H9 (cell line): ENCODE results near the gene RNASE9. TPM values are rescaled to one million over a fixed set of nuclear protein-coding genes. Genes with fewer than 3 reads are reported as not detected.

Experiments
- DNase-seq: peaks from one replicate; pipeline ENCODE4 v3.0.0-alpha.2; 2017
- H2AFZ ChIP-seq: one replicate; pipeline ENCODE4 v1.6.1; 2013; ENCODE audit warnings: mild to moderate bottlenecking, low read length, control low read depth, moderate library complexity
- H2AK5ac ChIP-seq: 2 replicates; pipeline ENCODE4 v1.6.1; 2013; ENCODE audit warnings: low read length, control low read depth, mixed read lengths; ENCODE audit not compliant: insufficient read length
- H2BK120ac ChIP-seq: one replicate; pipeline ENCODE4 v1.6.1; 2013; ENCODE audit warnings: low read depth, mild to moderate bottlenecking, low read length, control low read depth, inconsistent platforms; ENCODE audit not compliant: poor library complexity, severe bottlenecking
- H2BK12ac ChIP-seq: 2 replicates; pipeline ENCODE4 v1.6.1; 2013; ENCODE audit warnings: low read length, control low read depth, mixed read lengths, low read depth; ENCODE audit not compliant: insufficient read length
- H2BK15ac ChIP-seq: 2 replicates; pipeline ENCODE4 v1.6.1; 2013; ENCODE audit warnings: low read depth, low read length, control low read depth
- H2BK20ac ChIP-seq: one replicate; pipeline ENCODE4 v1.6.1; 2013; ENCODE audit warnings: low read depth, mild to moderate bottlenecking, low read length, control low read depth, inconsistent platforms; ENCODE audit not compliant: poor library complexity, severe bottlenecking
- H2BK5ac ChIP-seq: 2 replicates; pipeline ENCODE4 v1.6.1; 2013; ENCODE audit warnings: low read length, control low read depth, mixed read lengths; ENCODE audit not compliant: insufficient read length
- H3K14ac ChIP-seq: 2 replicates; pipeline ENCODE4 v1.6.1; 2013; ENCODE audit warnings: low read length, control low read depth; ENCODE audit not compliant: insufficient read depth
- H3K18ac ChIP-seq: 2 replicates; pipeline ENCODE4 v1.6.1; 2013; ENCODE audit warnings: low read depth, mild to moderate bottlenecking, mixed read lengths, low read length, control low read depth; ENCODE audit not compliant: insufficient read length
- H3K23ac ChIP-seq: 2 replicates; pipeline ENCODE4 v1.6.1; 2013; ENCODE audit warnings: low read length, control low read depth, mixed read lengths, low read depth; ENCODE audit not compliant: insufficient read length
- H3K23me2 ChIP-seq: 2 replicates; pipeline ENCODE4 v1.6.1; 2013; ENCODE audit warnings: low read depth, mild to moderate bottlenecking, mixed read lengths, low read length, control low read depth; ENCODE audit not compliant: insufficient read length, poor library complexity, severe bottlenecking
- H3K27ac ChIP-seq: 2 replicates; pipeline ENCODE4 v1.5.1; 2013; ENCODE audit warnings: low read length, control low read depth, mixed read lengths, low read depth; ENCODE audit not compliant: insufficient read length
- H3K27me3 ChIP-seq: 2 replicates; pipeline ENCODE4 v1.6.1; 2013; ENCODE audit warnings: low read length, control low read depth, inconsistent platforms; ENCODE audit not compliant: insufficient read depth
- H3K4ac ChIP-seq: 2 replicates; pipeline ENCODE4 v1.6.1; 2013; ENCODE audit warnings: low read depth, mild to moderate bottlenecking, control low read depth, inconsistent platforms, low read length, moderate library complexity
- H3K4me1 ChIP-seq: 2 replicates; pipeline ENCODE4 v1.6.1; 2013; ENCODE audit warnings: low read length, control low read depth, inconsistent platforms; ENCODE audit not compliant: insufficient read depth
- H3K4me2 ChIP-seq: 2 replicates; pipeline ENCODE4 v1.6.1; 2013; ENCODE audit warnings: low read length, control low read depth, mixed read lengths; ENCODE audit not compliant: insufficient read length, insufficient read depth
- H3K56ac ChIP-seq: 2 replicates; pipeline ENCODE4 v1.6.1; 2013; ENCODE audit warnings: low read depth, mild to moderate bottlenecking, mixed read lengths, low read length, control low read depth; ENCODE audit not compliant: insufficient read length
- H3K79me1 ChIP-seq: 2 replicates; pipeline ENCODE4 v1.6.1; 2013; ENCODE audit warnings: low read depth, mild to moderate bottlenecking, moderate library complexity, low read length, control low read depth, inconsistent platforms; ENCODE audit not compliant: insufficient read depth, poor library complexity, severe bottlenecking
- H3K79me2 ChIP-seq: 2 replicates; pipeline ENCODE4 v1.6.1; 2013; ENCODE audit warnings: low read length, control low read depth, inconsistent platforms; ENCODE audit not compliant: insufficient read depth
- H3K9ac ChIP-seq: 2 replicates; pipeline ENCODE4 v1.6.1; 2013; ENCODE audit warnings: low read length, control low read depth, mixed read lengths; ENCODE audit not compliant: insufficient read length; ENCODE audit errors: extremely low read depth
- H3K9me3 ChIP-seq: one replicate; pipeline ENCODE4 v1.6.1; 2013; ENCODE audit warnings: low read depth, low read length, inconsistent platforms; ENCODE audit not compliant: control insufficient read depth
- H3T11ph ChIP-seq: one replicate; pipeline ENCODE4 v1.6.1; 2013; ENCODE audit warnings: mild to moderate bottlenecking, low read length, control low read depth, inconsistent platforms
- H4K20me1 ChIP-seq: one replicate; pipeline ENCODE4 v1.6.1; 2013; ENCODE audit not compliant: control insufficient read depth, insufficient read length, insufficient read depth
- H4K5ac ChIP-seq: 2 replicates; pipeline ENCODE4 v1.6.1; 2013; ENCODE audit warnings: low read depth, mild to moderate bottlenecking, mixed read lengths, low read length, control low read depth; ENCODE audit not compliant: insufficient read length
- H4K8ac ChIP-seq: replicated peaks from 2 replicates; pipeline ENCODE4 v1.6.1; 2013; ENCODE audit warnings: low read length, control low read depth, mixed read lengths, low read depth; ENCODE audit not compliant: insufficient read length
- H4K91ac ChIP-seq: 2 replicates; pipeline ENCODE4 v1.6.1; 2013; ENCODE audit warnings: low read depth, mild to moderate bottlenecking, moderate library complexity, mixed read lengths, low read length, control low read depth; ENCODE audit not compliant: insufficient read length
- H3K27ac Mint-ChIP-seq, 3 experiments: 2 replicates in 2 of 3; 3 replicates in 1 of 3; pipeline ENCODE4 v1.8.0; 2020 to 2021; ENCODE audit warnings: mixed read lengths in 3 of 3, mild to moderate bottlenecking in 1 of 3, moderate library complexity in 1 of 3
- H3K27me3 Mint-ChIP-seq: 2 replicates; pipeline ENCODE4 v1.8.0; 2021; ENCODE audit warnings: low read depth, mild to moderate bottlenecking, moderate library complexity, mixed read lengths
- H3K36me3 Mint-ChIP-seq, 3 experiments: 2 replicates in 2 of 3; 3 replicates in 1 of 3; pipeline ENCODE4 v1.8.0; 2020 to 2021; ENCODE audit warnings: low read depth in 3 of 3, mixed read lengths in 3 of 3; ENCODE audit not compliant: insufficient read depth in 1 of 3
- H3K4me1 Mint-ChIP-seq, 2 experiments: 2 replicates each; pipeline ENCODE4 v1.8.0; 2020; ENCODE audit warnings: mixed read lengths in 2 of 2
- H3K4me3 Mint-ChIP-seq, 2 experiments: 2 replicates in 1 of 2; 3 replicates in 1 of 2; pipeline ENCODE4 v1.8.0; 2020 to 2021; ENCODE audit warnings: mild to moderate bottlenecking in 2 of 2, mixed read lengths in 2 of 2, moderate library complexity in 1 of 2
- H3K9me3 Mint-ChIP-seq, 2 experiments: 2 replicates in 1 of 2; 3 replicates in 1 of 2; pipeline ENCODE4 v1.8.0; 2020; ENCODE audit warnings: mild to moderate bottlenecking in 2 of 2, mixed read lengths in 2 of 2, moderate library complexity in 1 of 2
- CTCF ChIP-seq: fragments of 200-600 bp; sonication (generic); conservative IDR thresholded peaks from 3 replicates; pipeline ENCODE4 v1.8.0; 2021; ENCODE audit warnings: antibody characterized with exemption, mild to moderate bottlenecking
- WGBS: extraction: QIAGEN DNeasy Blood & Tissue Kit; methylation state at CpG from one replicate; pipeline ENCODE4 v1.1.7; 2013; ENCODE audit warnings: missing lambda C conversion rate, low lambda C conversion rate, mixed read lengths; ENCODE audit not compliant: insufficient read length; ENCODE audit errors: extremely low coverage; 5-methylcytosine and 5-hydroxymethylcytosine counted together
- total RNA-seq: library from RNA; stranded (reverse); gene quantifications from 2 replicates; pipeline ENCODE4 v1.2.1, GENCODE V29; 2021

Gene RNASE9
- total RNA-seq, 1 experiment from 2014 or later = not detected

GRCh38 chr14:20603813-20604690, 43.2 kb upstream of the RNASE9 start:
- Histone ChIP-seq H2BK12ac (no peak overlapping the region), H2BK15ac (no peak overlapping the region), H4K91ac (no peak overlapping the region), H4K20me1 (no peaks in the 10 kb centered on the region), H3K18ac (no peak overlapping the region), H3K4ac (no peak overlapping the region), H3K56ac (no peak overlapping the region), H3K23me2 (no peaks in the 10 kb centered on the region), H3K27ac (no peak overlapping the region), H3K23ac (no peak overlapping the region), H2BK5ac (no peak overlapping the region), H2BK20ac (no peak overlapping the region), H2AK5ac (no peak overlapping the region), H4K5ac (no peak overlapping the region), H2BK120ac (no peak overlapping the region), H3T11ph (no peak overlapping the region), H3K9me3 (no peaks in the 10 kb centered on the region), H3K4me2 (no peak overlapping the region), H3K79me2 (no peaks in the 10 kb centered on the region), H3K9ac (no peak overlapping the region), H4K8ac (no peak overlapping the region), H3K79me1 (no peaks in the 10 kb centered on the region), H2AFZ (no peak overlapping the region), H3K14ac (no peak overlapping the region), H3K27me3 (no peaks in the 10 kb centered on the region), H3K4me1 (no peaks in the 10 kb centered on the region; the same call in 1 of the 2 replicates)
- Mint-ChIP-seq H3K36me3 (no peaks in the 10 kb centered on the region), H3K9me3 (no peaks in the 10 kb centered on the region; a peak in 1 of 5 replicates), H3K4me1 (peaks cover 8 to 14% of the 10 kb centered on the region in 2 experiments), H3K27ac (no peak overlapping the region), H3K27me3 (no peaks in the 10 kb centered on the region), H3K4me3 (no peak overlapping the region)
- TF ChIP-seq CTCF = no peak
- DNase-seq = no peak
- WGBS = no CpG with 5 or more reads among the region's 13 CpGs
